Breast epithelium (tissue), 4 donors: ENCODE results near the gene GBP7. TPM values are rescaled to one million over a fixed set of nuclear protein-coding genes. Genes with fewer than 3 reads are reported as not detected.

Experiments used
- DNase-seq, 2 donors: peaks; one replicate each; pipeline ENCODE4 v3.0.0-alpha.2; 2019; ENCODE audit warnings: low spot score in 2 of 2
- H3K27ac ChIP-seq, 2 donors: fragments of 200-600 bp; sonication (generic) in 1 of 2; one replicate each; pipeline ENCODE4 v1.5.1; 2016 to 2019; ENCODE audit warnings: mild to moderate bottlenecking in 1 of 2
- H3K27me3 ChIP-seq, 2 donors: fragments of 200-600 bp; sonication (generic) in 1 of 2; one replicate each; pipeline versions ENCODE4 v1.5.1 to v1.6.0; 2017 to 2019; ENCODE audit warnings: control low read depth in 1 of 2, mild to moderate bottlenecking in 1 of 2
- H3K36me3 ChIP-seq: fragments of 200-600 bp; one replicate; pipeline ENCODE4 v1.5.1; 2019
- H3K4me1 ChIP-seq, 2 donors: fragments of 200-600 bp; sonication (generic); one replicate each; pipeline ENCODE4 v1.5.1; 2016 to 2019; ENCODE audit warnings: control low read depth in 1 of 2
- H3K4me3 ChIP-seq, 3 donors: fragments of 200-600 bp; sonication (generic); 1 replicate in 2 of 3; 2 replicates in 1 of 3; pipeline ENCODE4 v1.5.1; 2016 to 2019; ENCODE audit warnings: mild to moderate bottlenecking in 3 of 3, moderate library complexity in 2 of 3
- H3K9me3 ChIP-seq, 2 donors: fragments of 200-600 bp; sonication (generic) in 1 of 2; one replicate each; pipeline ENCODE4 v1.5.1; 2016 to 2019; ENCODE audit warnings: control low read depth in 1 of 2
- POLR2A ChIP-seq: fragments of 450-650 bp; IDR thresholded peaks from one replicate; pipeline ENCODE4 v1.6.1; 2016; ENCODE audit warnings: antibody characterized with exemption, mild to moderate bottlenecking, moderate library complexity
- POLR2AphosphoS5 ChIP-seq, 3 donors: sonication (generic); formaldehyde crosslinking; IDR thresholded peaks; one replicate each; pipeline ENCODE4 v1.6.1; 2017; ENCODE audit warnings: antibody characterized with exemption in 3 of 3
- intact Hi-C: fragments of 100-400 bp; cut with DNase I; formaldehyde crosslinking; loops from one replicate; pipeline ENCODE4 v1.15.1; 2023; ENCODE audit warnings: low total_unique reads
- total RNA-seq, 3 donors: library from RNA; depleted of rRNA; stranded (reverse); fragments of >200 nt; gene quantifications; one replicate each; pipeline ENCODE4 v1.1.0, GENCODE V29; 2016
- TF ChIP-seq, protein P1 (sequence below), 3 donors: fragments of 450-650 bp; IDR thresholded peaks; one replicate each; pipeline ENCODE4 v1.5.1; 2016 to 2017; ENCODE audit warnings: antibody characterized with exemption in 3 of 3, mild to moderate bottlenecking in 3 of 3, moderate library complexity in 3 of 3

The GBP7 gene
- total RNA-seq, 3 donors from 2014 or later = not detected

DNA sequence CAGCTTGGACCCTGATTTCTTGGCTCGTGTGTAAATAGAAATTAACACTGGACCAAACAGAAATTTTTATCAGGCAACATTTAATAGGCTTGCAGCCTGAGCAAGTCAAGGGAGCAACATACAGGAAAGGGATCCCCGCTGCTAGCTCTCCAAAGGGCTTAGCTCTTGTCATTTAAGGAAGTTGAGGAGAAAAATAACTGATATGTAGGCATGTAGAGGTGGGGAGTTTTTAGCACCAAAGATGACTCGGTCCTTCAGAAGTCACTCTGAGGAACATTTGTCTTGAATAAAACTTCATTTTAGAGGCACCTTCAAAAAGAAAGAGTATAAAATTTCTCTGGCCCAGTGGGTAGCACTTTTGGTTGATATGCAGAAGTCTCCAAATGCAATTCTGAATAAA is 76.9 kb downstream of the GBP7 start:
- Histone ChIP-seq H3K9me3 (no peaks in the 10 kb centered on the region), H3K4me3 (no peak overlapping the region), H3K27ac (no peak overlapping the region), H3K4me1 (no peaks in the 10 kb centered on the region), H3K27me3 (no peaks in the 10 kb centered on the region), H3K36me3 (peaks cover 4% of the 10 kb centered on the region)
- TF ChIP-seq POLR2A (no peak), POLR2AphosphoS5 (IDR thresholded peaks at IDR 0.05) (no peak)
- TF ChIP-seq, protein P1, sequence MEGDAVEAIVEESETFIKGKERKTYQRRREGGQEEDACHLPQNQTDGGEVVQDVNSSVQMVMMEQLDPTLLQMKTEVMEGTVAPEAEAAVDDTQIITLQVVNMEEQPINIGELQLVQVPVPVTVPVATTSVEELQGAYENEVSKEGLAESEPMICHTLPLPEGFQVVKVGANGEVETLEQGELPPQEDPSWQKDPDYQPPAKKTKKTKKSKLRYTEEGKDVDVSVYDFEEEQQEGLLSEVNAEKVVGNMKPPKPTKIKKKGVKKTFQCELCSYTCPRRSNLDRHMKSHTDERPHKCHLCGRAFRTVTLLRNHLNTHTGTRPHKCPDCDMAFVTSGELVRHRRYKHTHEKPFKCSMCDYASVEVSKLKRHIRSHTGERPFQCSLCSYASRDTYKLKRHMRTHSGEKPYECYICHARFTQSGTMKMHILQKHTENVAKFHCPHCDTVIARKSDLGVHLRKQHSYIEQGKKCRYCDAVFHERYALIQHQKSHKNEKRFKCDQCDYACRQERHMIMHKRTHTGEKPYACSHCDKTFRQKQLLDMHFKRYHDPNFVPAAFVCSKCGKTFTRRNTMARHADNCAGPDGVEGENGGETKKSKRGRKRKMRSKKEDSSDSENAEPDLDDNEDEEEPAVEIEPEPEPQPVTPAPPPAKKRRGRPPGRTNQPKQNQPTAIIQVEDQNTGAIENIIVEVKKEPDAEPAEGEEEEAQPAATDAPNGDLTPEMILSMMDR (IDR thresholded peaks at IDR 0.05) = no peak
- DNase-seq = no peak
- intact Hi-C loops = no loop called here

DNA sequence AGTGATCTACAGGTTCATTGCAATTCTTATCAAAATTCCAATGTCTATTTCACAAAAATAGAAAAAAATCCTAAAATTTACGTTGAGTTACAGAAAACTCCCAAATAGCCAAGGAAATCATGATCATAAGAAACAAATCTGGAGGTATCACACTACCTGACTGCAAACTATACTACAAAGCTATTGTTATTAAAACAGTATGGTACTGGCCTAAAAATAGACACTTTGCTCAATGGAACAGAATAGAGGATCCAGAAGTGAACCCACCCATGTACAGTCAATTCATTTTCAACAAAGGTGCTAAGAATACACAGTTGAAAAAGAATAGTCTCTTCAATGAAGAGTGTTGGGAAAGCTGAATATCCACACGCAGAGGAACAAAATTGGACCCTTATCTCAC is 80.1 kb downstream of the GBP7 start:
- Histone ChIP-seq H3K4me1 (no peaks in the 10 kb centered on the region), H3K36me3 (peaks cover 4% of the 10 kb centered on the region), H3K27me3 (no peaks in the 10 kb centered on the region), H3K27ac (no peak overlapping the region), H3K9me3 (no peaks in the 10 kb centered on the region), H3K4me3 (no peak overlapping the region)
- intact Hi-C loops = no loop called here
- no peak for TF ChIP-seq POLR2AphosphoS5 (IDR thresholded peaks at IDR 0.05)
- DNase-seq = no peak

DNA sequence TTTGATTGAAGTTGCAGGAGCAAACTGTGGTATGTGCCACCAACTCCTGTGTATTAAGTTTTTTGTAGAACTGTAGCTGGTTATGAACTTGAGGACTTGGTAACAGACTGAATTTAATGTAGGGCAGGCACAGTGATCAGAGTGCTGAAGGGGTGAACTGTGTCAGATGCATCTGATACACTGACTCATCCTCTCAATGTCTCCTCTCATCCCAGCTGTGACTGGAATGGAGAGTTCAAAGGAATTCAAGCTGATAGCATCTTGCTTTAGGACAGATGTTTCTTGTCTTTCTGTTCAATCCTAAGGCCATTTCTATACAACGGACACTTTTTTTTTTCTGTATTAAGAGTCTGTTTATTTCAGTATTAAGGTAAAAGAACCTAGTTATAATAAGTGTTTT is 85.8 kb downstream of the GBP7 start:
- Histone ChIP-seq H3K27ac (no peak overlapping the region), H3K36me3 (no peaks in the 10 kb centered on the region), H3K4me1 (no peaks in the 10 kb centered on the region), H3K4me3 (no peak overlapping the region), H3K9me3 (no peaks in the 10 kb centered on the region), H3K27me3 (no peaks in the 10 kb centered on the region)
- TF ChIP-seq POLR2AphosphoS5 (IDR thresholded peaks at IDR 0.05) (no peak), POLR2A (no peak)
- TF ChIP-seq, protein P1 (IDR thresholded peaks at IDR 0.05) = no peak
- intact Hi-C loops = no loop called here
- no peak for DNase-seq

- DNase-seq = no peak
- Histone ChIP-seq H3K4me3 (no peak overlapping the region), H3K27me3 (no peaks in the 10 kb centered on the region), H3K27ac (no peak overlapping the region), H3K4me1 (no peaks in the 10 kb centered on the region), H3K36me3 (no peaks in the 10 kb centered on the region), H3K9me3 (no peaks in the 10 kb centered on the region)
- TF ChIP-seq, protein P1 (IDR thresholded peaks at IDR 0.05) = no peak
- no peak for TF ChIP-seq POLR2AphosphoS5 (IDR thresholded peaks at IDR 0.05)
- no peak for TF ChIP-seq POLR2A
- intact Hi-C loops = no loop called here
Measured at GRCh38 chr1:89088572-89088971, 87.2 kb downstream of the GBP7 start.

DNA sequence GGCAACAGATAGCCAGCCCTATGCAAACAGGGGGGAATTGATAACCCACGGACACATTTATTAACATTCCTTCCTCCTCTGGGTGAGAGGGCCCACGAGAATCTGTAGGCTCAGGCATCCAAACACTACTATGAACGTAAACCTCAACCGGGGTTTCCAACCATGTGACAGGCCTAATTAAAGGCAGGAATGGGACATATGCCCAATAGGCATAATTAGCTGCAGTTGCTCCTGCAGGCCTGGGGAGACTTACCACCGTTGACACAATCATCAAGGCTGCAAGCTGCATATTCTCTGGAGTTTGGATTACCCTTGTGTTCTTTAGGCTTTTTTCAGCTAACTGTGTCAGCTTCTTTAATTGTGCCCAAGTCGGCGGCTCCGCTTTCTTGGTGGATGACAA is 88.6 kb downstream of the GBP7 start:
- intact Hi-C loops = no loop called here
- Histone ChIP-seq H3K4me3 (no peak overlapping the region), H3K36me3 (no peaks in the 10 kb centered on the region), H3K9me3 (no peaks in the 10 kb centered on the region), H3K4me1 (no peaks in the 10 kb centered on the region), H3K27ac (no peak overlapping the region), H3K27me3 (no peaks in the 10 kb centered on the region)
- TF ChIP-seq, protein P1 (IDR thresholded peaks at IDR 0.05) = no peak
- TF ChIP-seq POLR2A (no peak), POLR2AphosphoS5 (IDR thresholded peaks at IDR 0.05) (no peak)
- no peak for DNase-seq

GRCh38 chr1:89085781-89086180 is 90.0 kb downstream of the GBP7 start:
- Histone ChIP-seq H3K27me3 (no peaks in the 10 kb centered on the region), H3K4me3 (no peak overlapping the region), H3K27ac (no peak overlapping the region), H3K9me3 (no peaks in the 10 kb centered on the region), H3K4me1 (no peaks in the 10 kb centered on the region), H3K36me3 (no peaks in the 10 kb centered on the region)
- intact Hi-C loops = no loop called here
- TF ChIP-seq, protein P1 (IDR thresholded peaks at IDR 0.05) = peak; percentile 16 to 59 (median 43)
- no peak for TF ChIP-seq POLR2A
- TF ChIP-seq POLR2AphosphoS5 (IDR thresholded peaks at IDR 0.05) = no peak
- no peak for DNase-seq
